ENCODE results near the gene RIC3.

DNA sequence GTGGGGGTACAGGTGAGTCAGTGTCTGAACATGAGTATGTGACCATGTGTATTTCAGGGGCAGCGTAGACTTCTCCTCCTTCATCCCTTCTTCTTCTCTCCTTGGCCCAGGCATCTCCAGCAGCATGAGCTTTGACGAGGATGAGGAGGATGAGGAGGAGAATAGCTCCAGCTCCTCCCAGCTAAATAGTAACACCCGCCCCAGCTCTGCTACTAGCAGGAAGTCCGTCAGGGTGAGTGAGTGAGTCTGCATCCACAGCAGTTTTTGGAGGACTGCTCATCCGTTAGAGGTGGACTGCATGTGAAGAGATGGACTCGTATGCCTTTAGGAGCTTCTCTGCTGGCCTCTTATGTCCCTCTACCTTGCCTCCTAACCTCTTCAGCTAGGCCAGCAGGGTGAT lies 72.2 kb downstream of the RIC3 start:
- TF ChIP-seq POLR2AphosphoS5 (IDR thresholded peaks at IDR 0.05) (no peak), CTCF (IDR thresholded peaks at IDR 0.05 in 8 of 11, conservative IDR thresholded peaks at IDR 0.05 in 3 of 11) (no peak), POLR2A (IDR thresholded peaks at IDR 0.05) (no peak)
